HG02623 (cell line): ENCODE measurements around the gene PLEKHA4.
"Not testable (repeated sequence)": the region's sequence is repeated elsewhere in the genome, so short reads cannot be mapped to it uniquely, and the experiment has no call there.

Source experiments
- ATAC-seq: cut with Tn5 transposase; IDR thresholded peaks from one replicate; pipeline ENCODE4 v1.9.1; 2021; ENCODE audit warnings: moderate library complexity; ENCODE audit not compliant: unreplicated experiment

PLEKHA4 gene

DNA sequence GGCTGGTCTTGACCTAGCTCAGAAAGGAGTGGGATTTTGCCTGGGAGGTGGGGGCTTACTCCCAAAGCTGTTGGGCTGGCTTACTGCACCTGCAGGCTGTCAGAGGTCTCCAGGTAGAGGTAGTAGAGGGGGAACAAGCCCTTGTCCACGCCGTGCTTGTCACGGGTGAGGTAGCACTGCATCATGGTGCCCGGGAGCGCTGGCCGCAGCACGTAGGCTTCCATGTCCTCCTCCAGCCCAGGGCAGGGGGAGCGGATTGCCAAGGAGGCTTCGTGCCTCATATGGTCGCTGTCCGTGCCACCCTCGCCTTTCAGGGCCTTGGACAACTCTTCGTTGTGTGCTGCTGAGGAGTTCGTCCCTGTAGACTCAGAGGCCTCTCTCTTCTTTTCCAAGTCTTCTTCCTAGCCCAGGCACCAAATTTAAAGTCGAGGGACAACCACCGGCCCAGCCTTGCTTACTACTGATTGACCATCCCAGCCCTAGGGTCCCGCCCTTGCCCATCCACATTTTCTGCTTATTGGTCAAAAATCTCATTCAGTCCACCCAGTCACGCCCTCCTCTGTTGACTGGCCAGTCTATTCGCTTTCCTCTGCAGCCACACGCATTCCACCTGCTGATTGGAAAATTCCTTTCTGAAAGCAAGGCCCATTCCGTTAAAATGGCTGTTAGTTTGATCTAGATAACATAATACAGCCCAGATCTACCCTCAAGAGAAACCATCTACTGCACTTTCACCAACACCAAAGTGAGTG lies 19.6 kb upstream of the PLEKHA4 start:
- ATAC-seq = no peak

DNA sequence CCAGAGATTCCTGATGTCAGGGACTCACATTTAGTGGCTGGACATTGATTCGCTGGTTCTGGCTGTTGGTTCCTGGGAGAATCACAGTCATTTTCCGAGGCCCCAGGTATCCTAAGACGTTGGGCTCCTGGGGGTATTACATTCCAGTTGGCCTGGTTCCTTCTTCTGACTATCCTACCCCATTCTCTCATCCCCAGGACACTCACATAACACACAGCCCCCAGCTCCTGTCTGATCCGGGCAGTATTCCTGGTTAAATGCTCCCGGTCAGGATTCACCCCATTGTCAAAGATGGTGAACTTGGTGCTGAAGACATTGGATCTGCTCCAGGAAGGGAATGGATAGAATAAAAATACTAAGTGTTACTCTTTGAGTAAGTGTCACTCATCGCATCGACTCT lies 15.3 kb upstream of the PLEKHA4 start:
- ATAC-seq = no peak

DNA sequence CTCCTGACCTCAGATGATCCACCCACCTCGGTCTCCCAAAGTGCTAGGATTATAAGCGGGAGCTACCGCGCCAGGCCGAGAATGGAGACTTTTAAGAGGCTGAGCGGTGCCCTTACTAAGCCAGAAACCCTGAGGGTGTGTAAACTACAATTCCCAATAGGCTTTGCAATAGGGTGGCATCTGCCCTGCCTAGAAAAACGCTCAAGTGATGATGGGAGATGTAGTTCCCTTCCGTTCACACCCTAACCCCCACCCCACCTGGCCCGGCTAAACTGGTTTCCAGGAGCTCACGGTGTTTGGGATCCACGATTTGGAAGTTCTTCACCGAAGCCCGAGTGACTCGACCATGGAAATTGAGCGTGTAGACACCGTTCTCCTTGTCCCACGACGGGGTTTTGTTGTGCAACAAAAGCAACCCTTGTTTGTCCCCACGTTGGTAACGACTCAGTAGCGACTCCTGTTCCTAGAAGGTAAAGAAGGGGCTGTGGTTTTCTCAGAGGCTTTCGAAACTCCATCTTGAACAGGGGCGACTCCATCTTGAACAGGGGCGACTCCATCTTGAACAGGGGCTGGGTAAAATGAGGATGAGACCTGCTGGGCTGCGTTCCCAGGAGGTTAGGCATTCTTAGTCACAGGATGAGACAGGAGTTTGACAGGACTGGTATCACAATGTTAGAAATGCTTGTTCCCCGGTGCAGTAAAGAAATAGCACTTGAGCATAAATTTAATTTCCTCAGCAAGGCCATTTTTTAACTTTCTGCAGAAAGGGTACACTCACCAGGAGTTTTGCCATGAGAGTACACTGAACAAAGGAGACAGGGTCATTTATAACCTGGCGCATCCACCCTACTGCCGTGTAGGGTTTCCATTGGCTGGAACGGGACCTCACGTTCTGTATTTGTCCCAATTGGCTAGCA lies 13.6 kb upstream of the PLEKHA4 start:
- ATAC-seq = no peak

DNA sequence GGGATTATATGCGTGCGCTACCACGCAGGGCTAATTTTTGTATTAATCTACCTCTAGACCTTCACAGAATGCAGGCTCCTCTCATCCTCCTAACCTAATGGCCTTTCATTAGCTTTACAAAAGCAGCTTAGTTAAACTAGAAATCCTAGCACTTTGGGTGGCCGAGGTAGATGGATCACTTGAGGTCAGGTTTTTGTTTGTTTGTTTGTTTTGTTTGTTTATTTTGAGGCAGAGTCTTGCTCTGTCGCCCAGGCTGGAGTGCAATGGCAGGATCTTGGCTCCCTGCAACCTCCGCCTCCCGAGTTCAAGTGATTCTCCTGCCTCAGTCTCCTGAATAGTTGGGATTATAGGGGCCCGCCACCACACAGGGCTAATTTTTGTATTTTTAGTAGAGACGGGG lies 11.3 kb upstream of the PLEKHA4 start:
- not testable (repeated sequence) for ATAC-seq

DNA sequence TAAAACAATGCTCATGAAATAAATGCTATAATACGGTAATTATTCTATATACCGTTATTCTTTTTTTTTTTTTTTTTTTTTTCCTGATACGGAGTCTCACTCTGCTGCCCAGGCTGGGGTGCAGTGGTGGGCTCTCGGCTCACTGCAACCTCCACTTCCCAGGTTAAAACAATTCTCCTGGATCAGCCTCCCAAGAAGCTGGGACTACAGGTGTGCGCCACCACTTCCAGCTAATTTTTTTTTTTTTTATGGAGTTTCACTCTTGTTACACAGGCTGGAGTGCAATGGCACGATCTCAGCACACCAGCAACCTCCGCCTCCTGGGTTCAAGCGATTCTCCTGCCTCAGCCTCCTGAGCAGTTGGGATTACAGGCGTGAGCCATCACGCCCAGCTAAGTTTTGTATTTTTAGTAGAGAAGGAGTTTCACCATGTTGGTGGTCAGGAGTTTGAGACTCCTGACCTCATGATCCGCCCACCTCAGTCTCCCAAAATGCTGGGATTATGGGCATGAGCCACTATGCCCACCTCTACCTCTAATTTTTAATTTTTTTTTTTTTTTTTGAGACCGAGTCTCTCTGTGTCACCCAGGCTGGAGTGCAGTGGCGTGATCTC lies 10.7 kb upstream of the PLEKHA4 start:
- ATAC-seq = no peak

DNA sequence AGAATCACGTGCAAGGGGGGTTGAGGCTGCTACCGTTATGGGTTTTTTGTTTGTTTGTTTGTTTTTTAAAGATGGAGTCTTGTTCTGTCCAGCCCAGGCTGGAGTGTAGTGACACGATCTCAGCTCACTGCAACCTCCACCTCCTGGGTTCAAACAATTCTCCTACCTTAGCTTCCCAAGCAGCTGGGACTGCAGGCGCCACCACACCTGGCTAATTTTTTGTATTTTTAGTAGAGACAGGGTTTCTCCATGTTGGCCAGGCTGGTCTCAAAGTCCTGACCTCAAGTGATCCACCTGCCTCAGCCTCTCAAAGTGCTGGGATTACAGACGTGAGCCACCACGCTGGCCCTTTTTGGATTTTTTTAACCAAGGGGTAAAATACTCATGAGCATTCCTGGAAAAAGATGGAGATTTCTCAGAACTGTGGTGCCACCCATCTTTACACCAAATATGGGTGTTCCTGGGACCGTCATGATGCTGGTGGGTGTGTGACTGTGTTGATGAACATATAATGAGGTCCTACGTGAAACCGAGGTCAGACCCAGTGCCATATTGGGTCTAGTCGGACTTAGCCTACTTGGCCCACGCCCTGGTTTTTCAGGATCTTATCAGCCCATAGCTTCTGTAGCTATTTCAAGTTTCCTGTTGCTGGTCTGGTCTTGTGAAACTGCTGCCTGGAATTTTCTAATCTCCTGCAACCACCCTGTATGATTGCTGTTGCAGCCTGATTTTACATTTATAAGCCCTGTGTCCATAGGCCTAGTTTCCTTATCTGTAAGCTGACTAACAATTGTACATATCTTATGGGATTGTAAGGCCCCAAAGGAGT lies 10.0 kb upstream of the PLEKHA4 start:
- ATAC-seq = no peak

DNA sequence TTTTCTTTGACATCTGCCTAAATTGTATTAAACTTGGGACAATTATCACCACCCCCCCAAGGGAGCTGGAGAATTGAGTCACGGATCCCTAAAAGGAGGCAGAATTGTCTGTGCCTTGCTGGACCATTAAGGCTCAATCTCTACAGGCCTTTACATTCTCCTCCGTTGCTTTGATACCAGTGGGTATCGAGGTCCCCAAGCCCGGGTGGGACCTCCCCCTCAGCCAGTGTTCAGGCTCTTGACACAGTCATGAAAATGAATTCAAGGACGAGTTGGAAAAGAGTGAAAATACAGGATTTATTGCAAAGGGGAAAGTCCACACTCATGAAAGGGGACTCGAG lies 9.4 kb upstream of the PLEKHA4 start:
- no peak for ATAC-seq

DNA sequence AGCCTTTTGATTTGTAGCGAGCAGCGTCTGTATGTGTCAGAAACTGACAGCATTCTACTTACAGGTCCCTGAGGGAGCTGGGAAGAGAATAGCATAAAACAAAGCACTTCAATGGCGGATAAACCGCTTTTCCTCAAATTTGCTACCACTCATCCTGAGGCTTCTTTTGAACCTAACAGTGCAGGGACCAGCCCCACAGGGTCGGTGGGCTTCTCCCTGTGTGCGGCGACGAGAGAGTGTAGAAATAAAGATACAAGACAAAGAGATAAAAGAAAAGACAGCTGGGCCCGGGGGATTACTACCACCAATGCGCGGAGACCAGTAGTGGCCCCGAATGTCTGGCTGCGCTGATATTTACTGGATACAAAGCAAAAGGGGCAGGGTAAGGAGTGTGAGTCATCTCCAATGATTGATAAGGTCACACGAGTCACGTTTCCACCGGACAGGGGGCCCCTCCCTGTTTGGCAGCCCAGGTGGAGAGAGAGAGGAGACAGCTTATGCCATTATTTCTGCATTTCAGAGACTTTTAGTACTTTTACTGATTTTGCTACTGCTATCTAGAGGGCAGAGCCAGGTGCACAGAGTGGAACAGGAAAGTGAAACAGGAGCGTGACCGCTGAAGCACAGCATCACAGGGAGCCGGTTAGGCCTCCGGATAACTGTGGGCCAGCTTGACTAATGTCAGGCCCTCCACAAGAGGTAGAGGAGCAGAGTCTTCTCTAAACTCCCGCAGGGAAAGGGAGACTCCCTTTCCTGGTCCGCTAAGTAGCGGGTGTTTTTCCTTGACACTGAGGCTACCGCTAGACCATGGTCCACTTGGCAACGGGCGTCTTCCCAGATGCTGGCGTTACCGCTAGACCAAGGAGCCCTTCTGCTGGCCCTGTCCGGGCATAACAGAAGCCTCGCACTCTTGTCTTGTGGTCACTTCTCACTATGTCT lies 7.9 kb upstream of the PLEKHA4 start:
- ATAC-seq = not testable (repeated sequence)

DNA sequence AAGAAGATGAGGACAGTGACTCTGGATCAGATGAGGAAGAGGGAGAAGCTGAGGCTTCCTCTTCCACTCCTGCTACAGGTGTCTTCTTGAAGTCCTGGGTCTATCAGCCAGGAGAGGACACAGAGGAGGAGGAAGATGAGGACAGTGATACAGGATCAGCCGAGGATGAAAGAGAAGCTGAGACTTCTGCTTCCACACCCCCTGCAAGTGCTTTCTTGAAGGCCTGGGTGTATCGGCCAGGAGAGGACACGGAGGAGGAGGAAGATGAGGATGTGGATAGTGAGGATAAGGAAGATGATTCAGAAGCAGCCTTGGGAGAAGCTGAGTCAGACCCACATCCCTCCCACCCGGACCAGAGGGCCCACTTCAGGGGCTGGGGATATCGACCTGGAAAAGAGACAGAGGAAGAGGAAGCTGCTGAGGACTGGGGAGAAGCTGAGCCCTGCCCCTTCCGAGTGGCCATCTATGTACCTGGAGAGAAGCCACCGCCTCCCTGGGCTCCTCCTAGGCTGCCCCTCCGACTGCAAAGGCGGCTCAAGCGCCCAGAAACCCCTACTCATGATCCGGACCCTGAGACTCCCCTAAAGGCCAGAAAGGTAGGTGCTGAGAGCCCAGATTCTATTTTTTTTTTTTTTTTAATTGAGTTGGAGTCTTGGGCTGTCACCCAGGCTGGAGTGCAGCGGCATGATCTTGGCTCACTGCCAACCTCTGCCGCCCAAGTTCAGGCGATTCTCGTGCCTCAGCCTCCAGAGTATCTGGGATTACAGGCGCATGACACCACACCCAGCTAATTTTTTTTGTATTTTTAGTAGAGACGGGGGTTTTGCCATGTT lies 6.1 kb upstream of the PLEKHA4 start:
- ATAC-seq = no peak

DNA sequence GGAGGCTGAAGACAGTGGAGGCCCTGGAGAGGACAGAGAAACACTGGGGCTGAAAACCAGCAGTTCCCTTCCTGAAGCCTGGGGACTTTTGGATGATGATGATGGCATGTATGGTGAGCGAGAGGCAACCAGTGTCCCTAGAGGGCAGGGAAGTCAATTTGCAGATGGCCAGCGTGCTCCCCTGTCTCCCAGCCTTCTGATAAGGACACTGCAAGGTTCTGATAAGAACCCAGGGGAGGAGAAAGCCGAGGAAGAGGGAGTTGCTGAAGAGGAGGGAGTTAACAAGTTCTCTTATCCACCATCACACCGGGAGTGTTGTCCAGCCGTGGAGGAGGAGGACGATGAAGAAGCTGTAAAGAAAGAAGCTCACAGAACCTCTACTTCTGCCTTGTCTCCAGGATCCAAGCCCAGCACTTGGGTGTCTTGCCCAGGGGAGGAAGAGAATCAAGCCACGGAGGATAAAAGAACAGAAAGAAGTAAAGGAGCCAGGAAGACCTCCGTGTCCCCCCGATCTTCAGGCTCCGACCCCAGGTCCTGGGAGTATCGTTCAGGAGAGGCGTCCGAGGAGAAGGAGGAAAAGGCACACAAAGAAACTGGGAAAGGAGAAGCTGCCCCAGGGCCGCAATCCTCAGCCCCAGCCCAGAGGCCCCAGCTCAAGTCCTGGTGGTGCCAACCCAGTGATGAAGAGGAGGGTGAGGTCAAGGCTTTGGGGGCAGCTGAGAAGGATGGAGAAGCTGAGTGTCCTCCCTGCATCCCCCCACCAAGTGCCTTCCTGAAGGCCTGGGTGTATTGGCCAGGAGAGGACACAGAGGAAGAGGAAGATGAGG lies 5.3 kb upstream of the PLEKHA4 start:
- ATAC-seq = no peak

DNA sequence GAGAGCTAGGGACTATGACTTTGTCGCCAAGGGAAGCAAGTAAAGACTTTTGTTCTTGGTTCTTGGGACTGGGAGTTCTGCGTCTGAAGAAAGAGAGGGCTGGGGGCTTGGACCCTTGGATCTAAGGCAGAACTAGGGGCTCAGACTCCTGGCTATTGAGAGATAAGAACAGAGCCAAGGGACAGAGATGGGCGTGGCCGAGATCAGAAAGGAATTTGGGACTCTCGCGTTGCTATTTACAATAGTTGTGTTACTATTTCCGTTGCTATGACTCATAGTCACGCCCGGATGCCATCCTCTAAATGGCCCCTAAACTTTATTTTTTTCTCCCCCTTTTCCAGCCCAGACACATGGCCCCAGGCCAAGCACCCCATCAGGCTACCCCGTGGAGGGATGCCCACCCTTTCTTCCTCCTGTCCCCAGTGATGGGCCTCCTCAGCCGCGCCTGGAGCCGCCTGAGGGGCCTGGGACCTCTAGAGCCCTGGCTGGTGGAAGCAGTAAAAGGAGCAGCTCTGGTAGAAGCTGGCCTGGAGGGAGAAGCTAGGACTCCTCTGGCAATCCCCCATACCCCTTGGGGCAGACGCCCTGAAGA lies 4.6 kb upstream of the PLEKHA4 start:
- no peak for ATAC-seq

DNA sequence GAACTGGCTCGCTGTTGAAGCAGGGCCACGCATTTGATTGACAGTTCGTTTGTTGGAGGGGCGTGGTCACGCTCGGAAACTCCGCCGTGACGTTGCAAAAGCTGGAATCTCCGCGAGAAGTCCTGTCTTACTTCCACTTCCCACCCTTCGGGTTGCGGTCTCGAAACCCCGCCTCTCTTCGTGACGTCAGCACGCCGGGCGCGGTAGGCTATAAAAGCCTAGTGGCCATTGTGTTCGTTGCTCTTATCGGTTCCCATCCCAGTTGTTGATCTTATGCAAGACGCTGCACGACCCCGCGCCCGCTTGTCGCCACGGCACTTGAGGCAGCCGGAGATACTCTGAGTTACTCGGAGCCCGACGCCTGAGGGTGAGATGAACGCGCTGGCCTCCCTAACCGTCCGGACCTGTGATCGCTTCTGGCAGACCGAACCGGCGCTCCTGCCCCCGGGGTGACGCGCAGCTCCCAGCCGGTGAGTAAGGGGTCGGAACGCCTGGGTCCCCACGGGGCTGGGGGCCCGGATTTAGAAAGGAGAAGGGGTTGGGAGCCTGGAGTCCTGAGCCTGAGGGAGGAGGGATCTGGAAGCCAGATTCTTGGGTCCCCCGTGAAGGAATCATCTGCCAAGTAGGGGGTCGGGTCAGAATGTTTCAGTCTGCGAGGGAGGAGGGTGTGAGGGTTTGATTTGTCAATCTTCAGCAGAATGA lies 3.9 kb upstream of the PLEKHA4 start, which contains the start of gene PPP1R15A:
TSS of gene PPP1R15A (plus strand) at position 240 of the 702 bp plus-strand sequence. CDS start 813 bp downstream, outside the sequence.
- peak; percentile 38 for ATAC-seq

DNA sequence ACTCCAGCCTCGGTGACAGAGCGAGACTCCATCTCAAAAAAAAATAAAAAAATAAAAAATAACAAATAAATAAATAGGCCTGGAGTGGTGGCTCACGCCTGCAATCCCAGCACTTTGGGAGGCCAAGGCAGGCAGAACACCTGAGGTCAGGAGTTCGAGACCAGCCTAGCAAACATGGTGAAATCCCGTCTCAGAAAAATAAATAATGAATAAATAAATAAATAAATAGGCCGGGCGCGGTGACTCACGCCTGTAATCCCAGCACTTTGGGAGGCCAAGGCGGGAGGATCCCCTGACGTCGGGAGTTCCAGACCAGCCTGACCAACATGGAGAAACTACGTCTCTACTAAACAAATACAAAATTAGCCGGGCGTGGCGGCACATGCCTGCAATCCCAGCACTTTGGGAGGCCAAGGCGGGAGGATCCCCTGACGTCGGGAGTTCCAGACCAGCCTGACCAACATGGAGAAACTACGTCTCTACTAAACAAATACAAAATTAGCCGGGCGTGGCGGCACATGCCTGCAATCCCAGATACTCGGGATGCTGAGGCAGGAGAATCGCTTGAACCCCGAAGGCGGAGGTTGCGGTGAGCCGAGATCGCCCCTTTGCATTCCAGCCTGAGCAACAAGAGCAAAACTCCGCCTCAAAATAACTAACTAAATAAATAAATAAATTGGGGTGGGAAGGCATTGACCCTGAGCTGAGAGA lies 3.2 kb upstream of the PLEKHA4 start:
- not testable (repeated sequence) for ATAC-seq

DNA sequence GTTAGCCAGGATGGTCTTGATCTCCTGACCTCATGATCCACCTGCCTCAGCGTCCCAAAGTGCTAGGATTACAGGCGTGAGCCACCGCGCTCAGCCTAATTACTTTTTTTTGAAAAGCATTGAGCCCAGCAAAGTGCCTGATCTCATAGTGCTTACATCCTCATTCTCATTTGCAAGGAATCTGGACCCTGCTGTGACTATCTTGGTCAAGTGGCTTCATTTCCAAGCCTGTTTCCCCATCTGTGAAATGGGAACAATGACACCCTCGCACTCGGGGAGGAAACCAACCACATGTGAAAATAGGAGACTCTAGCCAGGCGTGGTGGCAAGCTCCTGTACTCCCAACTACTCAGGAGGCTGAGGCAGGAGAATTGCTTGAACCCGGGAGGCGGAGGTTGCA lies 1.6 kb upstream of the PLEKHA4 start:
- no peak for ATAC-seq

DNA sequence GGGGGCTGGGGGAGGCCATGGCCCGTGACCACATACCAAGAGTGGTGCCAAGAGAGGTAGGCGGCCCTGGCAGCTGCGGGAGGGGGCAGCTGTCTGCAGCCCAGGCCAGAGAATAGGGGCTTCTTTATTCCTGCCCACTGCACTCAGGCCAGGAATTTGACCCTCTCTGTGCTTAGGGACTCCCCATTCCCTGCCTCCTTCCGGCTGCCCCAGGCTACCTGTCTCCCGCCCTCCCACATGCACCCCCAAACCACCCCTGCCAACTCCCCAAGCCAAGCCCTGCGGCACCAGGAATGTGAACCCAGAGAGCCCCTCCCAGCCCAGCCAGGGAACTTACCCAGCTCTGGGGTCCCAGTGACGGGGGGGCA lies 687 bp downstream of the PLEKHA4 start:
- no peak for ATAC-seq

DNA sequence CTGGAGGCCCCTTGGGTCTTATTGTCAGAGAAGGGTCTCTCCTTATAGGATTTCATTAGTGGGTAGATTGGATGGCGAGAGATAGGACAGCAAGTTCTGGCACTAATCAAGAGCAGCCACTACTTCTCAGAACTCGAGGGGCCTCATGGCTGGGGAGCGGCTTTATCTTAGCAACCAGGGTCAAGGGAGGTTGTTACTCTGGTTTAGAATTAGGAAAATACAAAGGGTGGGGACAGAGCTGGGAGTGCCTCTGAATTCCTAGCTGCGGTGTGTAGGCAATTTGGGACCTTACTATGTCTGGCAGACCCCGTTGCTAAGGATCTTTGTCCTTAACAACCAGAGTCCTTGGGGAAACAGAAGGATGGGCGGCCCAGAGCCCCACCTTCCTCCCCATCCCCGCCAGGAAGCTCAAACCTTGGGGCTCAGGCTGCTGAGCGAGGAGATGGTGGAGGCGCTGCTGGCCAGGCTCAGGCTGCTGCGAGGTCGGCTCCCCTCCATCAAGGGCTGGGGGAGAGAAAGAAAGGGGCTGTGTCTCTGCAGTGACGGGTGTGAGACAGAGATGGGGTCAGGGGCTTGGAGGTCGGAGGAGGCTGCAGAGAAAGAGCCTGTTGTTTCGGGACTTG lies 1.2 kb downstream of the PLEKHA4 start:
- no peak for ATAC-seq
